Uterus (tissue), 2 donors: ENCODE results near the gene TFEC.

Experiments
- POLR2A ChIP-seq, 2 donors: fragments of 450-650 bp; IDR thresholded peaks; one replicate each; pipeline ENCODE4 v1.6.1; 2016; ENCODE audit warnings: antibody characterized with exemption in 2 of 2, mild to moderate bottlenecking in 1 of 2, moderate library complexity in 1 of 2
- TF ChIP-seq, protein P1 (sequence below), 4 experiments: fragments of 200-600 bp in 2 of 4; fragments of 450-650 bp in 2 of 4; sonication (generic) in 2 of 4; IDR thresholded peaks; one replicate each; pipeline ENCODE4 v1.5.1; 2016 to 2019; ENCODE audit warnings: antibody characterized with exemption in 4 of 4, mild to moderate bottlenecking in 2 of 4, moderate library complexity in 1 of 4

DNA sequence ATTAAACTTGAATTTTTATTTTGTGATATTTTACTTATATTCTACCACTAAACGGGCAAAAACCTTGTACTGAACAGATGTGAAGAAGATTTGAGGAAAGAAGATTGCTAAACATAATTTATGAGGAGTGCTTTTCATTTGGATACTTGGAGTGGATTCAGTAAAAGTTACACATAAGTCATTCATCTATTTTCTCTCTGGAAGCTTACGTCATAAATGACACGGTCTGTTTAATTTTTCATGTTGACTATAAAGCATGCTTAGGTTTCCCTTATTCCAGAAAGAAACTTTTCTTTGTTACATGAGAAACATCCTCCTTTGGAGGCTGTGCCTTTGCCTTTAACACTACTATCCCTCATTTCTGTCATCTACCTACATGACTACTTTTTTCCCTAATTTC is 53.9 kb downstream of the TFEC start:
- TF ChIP-seq, protein P1, sequence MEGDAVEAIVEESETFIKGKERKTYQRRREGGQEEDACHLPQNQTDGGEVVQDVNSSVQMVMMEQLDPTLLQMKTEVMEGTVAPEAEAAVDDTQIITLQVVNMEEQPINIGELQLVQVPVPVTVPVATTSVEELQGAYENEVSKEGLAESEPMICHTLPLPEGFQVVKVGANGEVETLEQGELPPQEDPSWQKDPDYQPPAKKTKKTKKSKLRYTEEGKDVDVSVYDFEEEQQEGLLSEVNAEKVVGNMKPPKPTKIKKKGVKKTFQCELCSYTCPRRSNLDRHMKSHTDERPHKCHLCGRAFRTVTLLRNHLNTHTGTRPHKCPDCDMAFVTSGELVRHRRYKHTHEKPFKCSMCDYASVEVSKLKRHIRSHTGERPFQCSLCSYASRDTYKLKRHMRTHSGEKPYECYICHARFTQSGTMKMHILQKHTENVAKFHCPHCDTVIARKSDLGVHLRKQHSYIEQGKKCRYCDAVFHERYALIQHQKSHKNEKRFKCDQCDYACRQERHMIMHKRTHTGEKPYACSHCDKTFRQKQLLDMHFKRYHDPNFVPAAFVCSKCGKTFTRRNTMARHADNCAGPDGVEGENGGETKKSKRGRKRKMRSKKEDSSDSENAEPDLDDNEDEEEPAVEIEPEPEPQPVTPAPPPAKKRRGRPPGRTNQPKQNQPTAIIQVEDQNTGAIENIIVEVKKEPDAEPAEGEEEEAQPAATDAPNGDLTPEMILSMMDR (IDR thresholded peaks at IDR 0.05): no peak
- TF ChIP-seq POLR2A (IDR thresholded peaks at IDR 0.05): no peak
